PFSK-1 (cell line): ENCODE results near the gene OR4D1.
A peak's percentile ranks its signal among the peaks of the same experiment; 100 is the strongest.

Source experiments
- FOXP2 ChIP-seq: optimal IDR thresholded peaks from 2 replicates; pipeline ENCODE3; 2011; ENCODE audit warnings: borderline replicate concordance, control low read depth, inconsistent platforms; ENCODE audit not compliant: insufficient read depth; ENCODE audit errors: extremely low read length, extremely low read depth
- POLR2AphosphoS5 ChIP-seq: IDR thresholded peaks from 2 replicates; pipeline ENCODE4 v1.6.1; 2012; ENCODE audit warnings: low read depth, mild to moderate bottlenecking, control low read depth, low read length, moderate library complexity
- SIN3A ChIP-seq: IDR thresholded peaks from 2 replicates; pipeline ENCODE4 v1.6.1; 2012; ENCODE audit warnings: mild to moderate bottlenecking, low read length, moderate library complexity, borderline replicate concordance; ENCODE audit not compliant: insufficient read depth
- TAF1 ChIP-seq: IDR thresholded peaks from 2 replicates; pipeline ENCODE4 v1.6.1; 2012; ENCODE audit warnings: low read length, control low read depth, borderline replicate concordance; ENCODE audit not compliant: insufficient read depth
- TF ChIP-seq, protein P1 (sequence below), 2 experiments: IDR thresholded peaks; 2 replicates each; pipeline versions ENCODE4 v1.6.1 to v1.8.0; 2011 to 2012; ENCODE audit warnings: low read depth in 2 of 2, low read length in 2 of 2, control low read depth in 1 of 2, inconsistent platforms in 1 of 2, mild to moderate bottlenecking in 1 of 2, moderate library complexity in 1 of 2; ENCODE audit not compliant: insufficient read depth in 1 of 2

OR4D1 gene

DNA sequence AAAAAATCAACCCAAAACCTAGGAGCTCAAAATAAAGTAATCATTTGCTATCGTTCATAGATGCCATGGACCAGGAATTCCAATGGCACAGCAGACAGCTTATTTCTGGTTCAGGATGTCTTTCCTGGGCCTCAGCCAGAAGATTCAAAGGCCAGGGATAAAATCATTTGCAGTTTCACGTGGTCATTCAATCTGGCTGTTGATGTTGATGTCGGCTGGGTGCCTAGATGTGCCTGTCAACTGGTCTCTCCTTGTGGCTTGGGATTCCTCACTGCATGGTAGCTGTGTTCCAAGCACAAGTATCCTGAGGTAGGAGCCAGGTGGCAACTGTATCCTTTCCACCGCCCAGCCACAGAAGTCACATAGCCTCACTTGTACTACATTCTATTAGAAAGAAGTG, 33.6 kb downstream of the OR4D1 start:
- TF ChIP-seq TAF1 (no peak), FOXP2 (no peak), SIN3A (no peak), POLR2AphosphoS5 (no peak)
- TF ChIP-seq, protein P1, sequence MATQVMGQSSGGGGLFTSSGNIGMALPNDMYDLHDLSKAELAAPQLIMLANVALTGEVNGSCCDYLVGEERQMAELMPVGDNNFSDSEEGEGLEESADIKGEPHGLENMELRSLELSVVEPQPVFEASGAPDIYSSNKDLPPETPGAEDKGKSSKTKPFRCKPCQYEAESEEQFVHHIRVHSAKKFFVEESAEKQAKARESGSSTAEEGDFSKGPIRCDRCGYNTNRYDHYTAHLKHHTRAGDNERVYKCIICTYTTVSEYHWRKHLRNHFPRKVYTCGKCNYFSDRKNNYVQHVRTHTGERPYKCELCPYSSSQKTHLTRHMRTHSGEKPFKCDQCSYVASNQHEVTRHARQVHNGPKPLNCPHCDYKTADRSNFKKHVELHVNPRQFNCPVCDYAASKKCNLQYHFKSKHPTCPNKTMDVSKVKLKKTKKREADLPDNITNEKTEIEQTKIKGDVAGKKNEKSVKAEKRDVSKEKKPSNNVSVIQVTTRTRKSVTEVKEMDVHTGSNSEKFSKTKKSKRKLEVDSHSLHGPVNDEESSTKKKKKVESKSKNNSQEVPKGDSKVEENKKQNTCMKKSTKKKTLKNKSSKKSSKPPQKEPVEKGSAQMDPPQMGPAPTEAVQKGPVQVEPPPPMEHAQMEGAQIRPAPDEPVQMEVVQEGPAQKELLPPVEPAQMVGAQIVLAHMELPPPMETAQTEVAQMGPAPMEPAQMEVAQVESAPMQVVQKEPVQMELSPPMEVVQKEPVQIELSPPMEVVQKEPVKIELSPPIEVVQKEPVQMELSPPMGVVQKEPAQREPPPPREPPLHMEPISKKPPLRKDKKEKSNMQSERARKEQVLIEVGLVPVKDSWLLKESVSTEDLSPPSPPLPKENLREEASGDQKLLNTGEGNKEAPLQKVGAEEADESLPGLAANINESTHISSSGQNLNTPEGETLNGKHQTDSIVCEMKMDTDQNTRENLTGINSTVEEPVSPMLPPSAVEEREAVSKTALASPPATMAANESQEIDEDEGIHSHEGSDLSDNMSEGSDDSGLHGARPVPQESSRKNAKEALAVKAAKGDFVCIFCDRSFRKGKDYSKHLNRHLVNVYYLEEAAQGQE (IDR thresholded peaks at IDR 0.05; ENCODE audit: insufficient read depth in 1 of 2, low read depth in 2 of 2, low read length in 2 of 2), result no peak

DNA sequence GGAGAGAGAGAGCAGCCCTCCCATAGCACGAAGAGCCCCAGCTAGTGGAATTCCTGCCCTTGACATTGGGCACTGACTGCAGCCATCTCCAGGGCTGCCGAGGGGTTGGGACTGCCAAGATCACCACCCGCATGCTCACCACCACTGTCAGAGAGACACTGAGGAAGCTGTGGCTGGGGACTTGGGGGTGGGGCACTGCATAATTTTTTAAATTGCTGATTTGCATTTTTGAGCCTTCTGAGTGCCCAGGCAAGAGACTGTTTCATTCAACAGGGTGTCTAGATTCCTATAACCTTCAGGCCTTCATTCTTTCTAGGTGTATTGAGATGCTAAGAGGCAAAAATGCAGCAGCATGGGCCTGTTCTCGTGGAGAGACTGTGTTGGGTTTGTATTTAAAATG, 35.3 kb downstream of the OR4D1 start:
- TF ChIP-seq POLR2AphosphoS5 (no peak), SIN3A (no peak), TAF1 (no peak), FOXP2 (no peak)

DNA sequence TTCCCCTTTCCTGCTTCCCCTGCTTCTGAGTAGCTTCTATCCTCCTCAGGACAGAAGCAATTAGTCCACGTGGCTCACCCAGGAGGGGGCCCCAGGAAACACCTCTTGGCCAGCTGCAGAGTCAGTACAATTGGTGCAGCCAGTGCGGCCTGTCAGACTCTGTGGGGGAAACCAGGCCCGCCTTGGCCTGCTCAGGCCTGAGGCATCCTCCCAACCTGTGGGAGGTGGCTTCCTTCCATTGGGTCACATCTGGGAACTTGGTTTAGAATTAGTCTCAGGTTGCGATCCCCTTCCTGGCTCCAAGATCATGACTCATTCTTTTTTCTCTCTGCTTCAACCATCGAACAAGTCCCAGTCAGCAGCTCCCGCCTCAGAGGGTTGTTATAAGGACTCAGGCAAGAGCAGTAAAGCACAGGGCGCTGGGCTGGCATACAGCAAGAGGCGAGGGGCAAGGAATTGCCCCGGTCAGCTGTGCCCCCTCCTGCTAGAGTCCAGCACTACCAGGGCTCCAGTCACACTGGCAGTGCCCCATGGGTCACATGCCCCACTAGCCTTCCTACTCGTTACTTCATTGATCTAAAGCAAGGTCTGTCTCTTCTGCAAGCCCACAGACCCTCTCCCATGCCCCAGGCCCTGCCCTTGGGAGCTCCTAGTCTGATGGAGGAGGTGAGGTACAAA, 36.3 kb downstream of the OR4D1 start:
- TF ChIP-seq POLR2AphosphoS5, result no peak
- TF ChIP-seq FOXP2, result peak; percentile 29
- no peak for TF ChIP-seq TAF1
- no peak for TF ChIP-seq SIN3A

DNA sequence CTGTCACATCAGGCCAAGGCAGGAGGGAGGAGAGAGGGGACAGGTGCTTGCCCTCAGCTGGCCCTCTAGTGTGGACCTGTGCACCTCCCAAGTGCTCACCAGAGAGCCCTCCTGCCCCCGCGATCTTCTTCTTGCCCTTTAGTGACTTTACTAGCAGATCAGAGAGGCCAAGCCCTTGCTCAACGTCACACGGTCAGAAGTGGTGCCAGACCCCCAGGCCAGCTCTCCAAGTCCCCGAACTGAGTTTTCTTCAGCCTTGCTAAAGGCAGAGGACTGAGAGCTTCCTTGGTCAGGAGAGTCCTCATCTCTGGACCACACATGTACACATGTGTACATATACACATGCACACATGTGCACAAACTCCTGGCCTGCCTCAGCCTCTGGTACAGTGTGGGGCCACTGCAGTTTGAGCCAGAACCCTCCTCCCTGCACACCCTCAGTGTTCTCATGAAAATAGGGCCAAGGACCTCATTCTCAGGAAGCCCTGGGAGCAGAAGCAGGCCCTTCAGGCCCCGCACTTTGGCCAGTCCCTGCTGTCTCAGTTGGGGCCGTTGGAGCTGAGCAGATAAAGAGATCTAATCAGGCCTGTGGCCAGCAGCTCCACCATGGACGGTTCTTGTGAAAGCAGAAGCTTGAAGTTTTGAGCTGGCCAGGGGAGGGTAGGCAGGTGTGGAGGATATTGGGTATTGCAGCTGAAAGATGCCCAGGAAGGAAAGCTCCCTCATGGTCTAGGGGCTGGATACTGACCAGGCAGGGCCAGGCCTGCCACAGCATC, 37.0 kb downstream of the OR4D1 start:
- TF ChIP-seq TAF1 (no peak), POLR2AphosphoS5 (no peak)

DNA sequence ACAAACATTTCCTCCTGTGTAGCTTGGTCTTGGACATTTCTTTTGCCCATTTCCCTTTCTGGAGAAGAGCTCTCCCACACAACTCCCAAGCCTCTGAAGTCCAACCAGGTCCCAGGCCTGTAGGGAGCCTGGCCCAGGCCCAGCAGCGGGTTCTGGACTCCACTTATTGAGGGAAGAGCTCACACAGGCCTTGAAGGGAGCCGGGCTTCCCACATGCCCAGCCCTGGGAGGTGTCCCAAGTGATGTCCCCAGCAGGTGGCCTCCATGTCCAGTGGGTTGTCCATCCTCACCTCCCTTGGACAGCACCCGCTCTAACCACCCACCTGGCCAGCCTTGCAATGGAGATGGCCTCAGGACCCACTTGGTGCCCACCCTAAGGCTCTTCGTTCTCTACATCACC, 38.4 kb downstream of the OR4D1 start:
- no peak for TF ChIP-seq TAF1
- TF ChIP-seq SIN3A, result no peak
- TF ChIP-seq, protein P1 (IDR thresholded peaks at IDR 0.05; ENCODE audit: insufficient read depth in 1 of 2, low read depth in 2 of 2, low read length in 2 of 2), result no peak
- TF ChIP-seq POLR2AphosphoS5, result no peak
- TF ChIP-seq FOXP2, result no peak

DNA sequence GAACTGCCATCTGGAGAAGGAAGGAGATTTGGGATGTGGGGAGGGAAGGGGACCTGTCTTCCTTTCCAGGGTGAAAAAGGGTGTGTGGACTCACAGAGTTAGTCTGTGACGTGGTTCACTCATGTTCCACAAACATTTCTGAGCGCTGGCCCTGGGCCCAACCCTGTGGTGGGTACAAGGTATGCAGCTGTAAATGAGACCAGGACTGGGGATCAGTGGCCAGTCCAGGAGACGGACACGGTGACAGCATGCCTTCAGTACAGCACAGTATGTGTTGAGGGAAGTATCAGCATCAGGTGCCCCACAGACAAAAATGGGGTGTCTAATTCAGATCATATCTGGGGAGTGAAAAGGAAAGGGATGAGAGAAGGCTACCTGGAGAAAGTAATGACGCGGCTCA, 38.9 kb downstream of the OR4D1 start:
- TF ChIP-seq SIN3A, result no peak
- TF ChIP-seq POLR2AphosphoS5, result no peak

DNA sequence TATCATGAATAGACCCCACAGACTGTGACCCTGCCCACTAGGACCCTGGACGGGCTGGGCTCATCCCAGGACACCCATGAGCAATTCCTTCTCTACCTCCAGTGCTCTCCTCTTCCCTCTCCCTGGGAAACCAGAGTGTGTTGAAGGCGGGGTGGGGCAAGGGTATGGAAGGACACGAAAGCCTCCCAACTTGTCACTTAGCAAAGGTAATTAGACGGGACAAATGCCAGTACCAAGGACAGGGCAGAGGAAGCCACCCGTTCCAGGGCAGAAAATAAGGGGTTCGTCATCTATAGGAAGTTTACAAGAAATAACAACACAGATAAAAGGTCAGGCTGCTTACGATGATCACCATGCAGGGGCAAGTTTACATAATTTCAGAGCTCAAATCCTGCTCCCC, 39.5 kb downstream of the OR4D1 start:
- TF ChIP-seq, protein P1 (IDR thresholded peaks at IDR 0.05; ENCODE audit: insufficient read depth in 1 of 2, low read depth in 2 of 2, low read length in 2 of 2), result peak; percentile 48 to 85; a peak in 2 of 4 replicates
- TF ChIP-seq TAF1 (no peak), SIN3A (no peak)
